DOHH2 (cell line): ENCODE data around the gene CABP4.

Experiments
- EZH2phosphoT487 ChIP-seq: fragments of 200-600 bp; sonication (generic); IDR thresholded peaks from 2 replicates; pipeline ENCODE4 v1.6.1; 2017; ENCODE audit warnings: borderline replicate concordance, mild to moderate bottlenecking, antibody characterized with exemption, low read length, moderate library complexity, mixed read lengths
- TF ChIP-seq, protein P1 (sequence below): fragments of 200-600 bp; sonication (generic); IDR thresholded peaks from one replicate; pipeline ENCODE4 v1.5.1; 2014; ENCODE audit warnings: antibody characterized with exemption, mild to moderate bottlenecking, low read depth, low read length; ENCODE audit not compliant: poor library complexity, severe bottlenecking

GRCh38 chr11:67421430-67422031, 33.6 kb upstream of the CABP4 start:
- TF ChIP-seq, protein P1, sequence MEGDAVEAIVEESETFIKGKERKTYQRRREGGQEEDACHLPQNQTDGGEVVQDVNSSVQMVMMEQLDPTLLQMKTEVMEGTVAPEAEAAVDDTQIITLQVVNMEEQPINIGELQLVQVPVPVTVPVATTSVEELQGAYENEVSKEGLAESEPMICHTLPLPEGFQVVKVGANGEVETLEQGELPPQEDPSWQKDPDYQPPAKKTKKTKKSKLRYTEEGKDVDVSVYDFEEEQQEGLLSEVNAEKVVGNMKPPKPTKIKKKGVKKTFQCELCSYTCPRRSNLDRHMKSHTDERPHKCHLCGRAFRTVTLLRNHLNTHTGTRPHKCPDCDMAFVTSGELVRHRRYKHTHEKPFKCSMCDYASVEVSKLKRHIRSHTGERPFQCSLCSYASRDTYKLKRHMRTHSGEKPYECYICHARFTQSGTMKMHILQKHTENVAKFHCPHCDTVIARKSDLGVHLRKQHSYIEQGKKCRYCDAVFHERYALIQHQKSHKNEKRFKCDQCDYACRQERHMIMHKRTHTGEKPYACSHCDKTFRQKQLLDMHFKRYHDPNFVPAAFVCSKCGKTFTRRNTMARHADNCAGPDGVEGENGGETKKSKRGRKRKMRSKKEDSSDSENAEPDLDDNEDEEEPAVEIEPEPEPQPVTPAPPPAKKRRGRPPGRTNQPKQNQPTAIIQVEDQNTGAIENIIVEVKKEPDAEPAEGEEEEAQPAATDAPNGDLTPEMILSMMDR: no peak
- TF ChIP-seq EZH2phosphoT487: no peak
